GM18951 (cell line): ENCODE results near the gene TH.

Source experiments
- POLR2A ChIP-seq: IDR thresholded peaks from 4 replicates; pipeline ENCODE4 v1.6.1; 2011; ENCODE audit warnings: mild to moderate bottlenecking; ENCODE audit not compliant: insufficient read length, insufficient read depth; ENCODE audit errors: extremely low read depth
- in situ Hi-C: fragments of 300-500 bp; cut with MboI; formaldehyde crosslinking; loops from one replicate; pipeline ENCODE4 v1.12.0; 2022; ENCODE audit warnings: low sequenced_read_pairs, mixed read lengths, inconsistent platforms; ENCODE audit not compliant: unreplicated experiment

TH gene

DNA sequence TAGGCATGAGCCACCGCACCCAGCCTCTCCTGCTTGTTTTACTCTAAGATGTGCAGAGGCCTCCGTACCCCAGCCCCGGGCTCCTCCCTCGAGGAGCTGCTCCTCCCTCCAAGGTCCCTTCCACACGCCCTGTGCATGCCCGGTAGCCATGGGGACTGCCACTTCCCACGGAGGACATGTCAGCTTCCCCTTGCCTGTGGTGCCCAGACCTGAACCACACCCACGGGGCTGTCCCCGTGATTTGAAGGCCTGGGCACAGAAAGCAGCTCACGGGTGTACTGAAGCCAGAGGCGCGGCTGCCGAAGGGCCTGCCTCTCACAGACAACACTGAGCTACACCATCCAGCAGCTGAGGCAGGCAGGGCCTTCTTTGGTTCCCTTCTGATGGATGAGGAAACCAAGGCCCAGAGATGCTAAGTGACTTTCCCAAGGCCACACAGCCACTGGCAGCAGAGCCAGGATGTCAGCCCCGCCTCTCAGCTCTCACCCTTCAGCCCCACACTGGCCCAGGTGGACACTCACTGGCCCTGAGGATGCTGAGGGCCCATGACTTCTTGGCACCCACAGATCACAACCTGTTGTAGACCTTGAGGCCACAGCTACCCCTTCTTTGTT is 17.9 kb downstream of the TH start:
- no peak for TF ChIP-seq POLR2A
- in situ Hi-C loops, result loop anchor here (25.0 kb wide), 1 partner anchor 466 kb away; the partner anchor contains the start of gene KRTAP5-6

DNA sequence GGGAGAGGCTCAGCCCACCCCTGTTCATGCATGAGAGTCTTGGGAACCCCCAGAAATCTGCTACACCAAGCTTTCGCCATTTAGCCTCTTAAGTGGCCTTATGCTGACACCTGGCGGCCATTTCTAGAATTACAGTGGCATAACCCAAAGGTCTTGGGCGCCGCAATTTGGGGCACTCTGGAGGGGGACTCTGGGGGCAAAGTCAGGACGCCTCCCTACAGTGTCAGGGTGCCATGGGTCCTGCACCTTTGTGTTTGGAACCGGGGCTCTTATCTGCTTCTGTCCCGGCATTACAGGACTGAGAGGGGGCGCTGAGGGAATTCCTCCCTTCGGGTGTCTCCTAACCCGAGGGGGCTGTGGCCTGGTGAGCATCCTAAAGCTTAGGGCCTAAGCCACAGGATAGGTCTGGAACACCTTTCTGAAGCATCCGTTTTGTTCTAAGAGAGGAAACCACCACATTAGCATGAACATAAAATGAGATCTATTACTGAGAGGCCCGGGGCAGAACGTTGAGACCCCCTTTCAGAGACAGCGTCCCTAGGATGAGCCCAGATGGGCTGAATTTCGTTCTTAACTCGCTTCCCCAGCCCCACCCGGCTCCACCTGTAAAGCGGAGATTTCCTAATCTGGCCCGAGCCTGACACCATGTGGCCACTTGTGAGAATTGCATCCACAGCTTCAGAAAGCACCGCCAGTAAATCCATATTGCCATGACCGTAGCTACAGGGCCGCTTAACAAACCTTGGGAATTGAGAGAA is 19.9 kb downstream of the TH start:
- in situ Hi-C loops, result loop anchor here (25.0 kb wide), 1 partner anchor 464 kb away; the partner anchor contains the start of gene KRTAP5-6
- TF ChIP-seq POLR2A, result no peak

DNA sequence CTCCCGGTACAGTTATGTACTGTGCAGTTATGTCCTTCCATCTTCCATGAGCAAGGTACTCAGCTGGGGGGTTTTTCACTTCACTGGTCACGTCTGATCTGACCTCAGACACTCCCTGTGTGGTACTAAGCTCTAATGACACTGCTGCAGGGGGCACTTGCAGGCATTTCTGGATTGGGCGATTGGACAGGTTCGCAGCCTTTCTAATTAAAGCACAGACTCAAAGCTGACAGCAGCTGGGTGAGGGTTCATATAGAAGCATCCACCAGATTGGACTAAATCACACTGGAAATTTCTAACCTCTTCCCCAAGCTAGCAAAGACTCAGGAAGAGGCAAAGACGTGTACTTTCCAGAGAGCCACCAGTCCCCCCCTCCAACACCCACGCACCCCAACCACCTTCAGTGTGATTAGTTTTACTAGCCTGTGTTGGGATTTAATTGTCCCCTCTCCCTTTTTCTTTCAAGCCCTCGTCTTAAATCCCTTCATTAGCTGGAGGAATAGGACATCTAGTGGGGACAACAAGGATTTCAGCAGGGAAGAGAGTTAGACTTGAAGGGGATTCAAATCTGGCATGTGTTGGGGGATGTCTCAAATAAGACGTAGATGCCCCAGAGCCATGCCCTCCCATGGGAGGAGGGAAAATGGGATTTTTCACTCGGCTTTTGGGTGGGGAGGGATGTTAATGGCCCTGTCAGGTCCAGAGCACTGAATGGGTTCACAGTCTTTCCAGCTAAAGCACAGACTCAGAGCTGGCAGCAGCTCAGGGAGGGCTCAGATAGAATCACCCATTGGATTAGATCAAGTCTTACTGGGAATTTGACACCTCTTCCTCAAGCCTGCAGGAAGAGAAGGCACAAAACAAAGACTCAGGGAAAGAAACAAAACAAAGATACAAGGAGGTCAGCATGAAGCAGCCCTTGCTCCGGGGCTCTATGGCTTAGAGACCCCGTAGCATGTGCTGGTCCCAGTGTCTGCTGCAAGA is 21.5 kb downstream of the TH start:
- in situ Hi-C loops, result loop anchor here (25.0 kb wide), 1 partner anchor 463 kb away; the partner anchor contains the start of gene KRTAP5-6
- no peak for TF ChIP-seq POLR2A

DNA sequence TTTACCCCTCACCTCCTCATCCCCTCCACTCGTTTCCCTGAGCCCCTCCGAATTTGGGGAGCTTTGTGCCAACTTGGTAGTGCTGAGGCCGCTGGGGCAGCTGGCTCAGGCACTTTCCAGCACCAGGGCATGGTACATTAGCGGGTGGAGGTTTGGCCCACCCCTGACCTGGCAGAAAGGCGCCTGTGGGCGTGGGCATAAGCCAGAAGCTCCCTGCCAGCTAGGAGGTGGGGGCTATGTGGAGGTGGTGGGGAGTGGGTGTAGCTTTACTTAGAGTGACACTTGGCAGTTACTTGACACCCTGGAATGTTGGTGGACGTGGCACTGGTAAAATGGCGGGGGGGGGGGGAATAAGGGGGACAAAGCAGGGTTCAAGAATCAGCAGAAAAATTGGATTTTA is 22.2 kb downstream of the TH start:
- in situ Hi-C loops, result no loop called here
- no peak for TF ChIP-seq POLR2A

GRCh38 chr11:2148595-2148994 is 23.0 kb downstream of the TH start:
- TF ChIP-seq POLR2A, result no peak
- in situ Hi-C loops, result no loop called here

DNA sequence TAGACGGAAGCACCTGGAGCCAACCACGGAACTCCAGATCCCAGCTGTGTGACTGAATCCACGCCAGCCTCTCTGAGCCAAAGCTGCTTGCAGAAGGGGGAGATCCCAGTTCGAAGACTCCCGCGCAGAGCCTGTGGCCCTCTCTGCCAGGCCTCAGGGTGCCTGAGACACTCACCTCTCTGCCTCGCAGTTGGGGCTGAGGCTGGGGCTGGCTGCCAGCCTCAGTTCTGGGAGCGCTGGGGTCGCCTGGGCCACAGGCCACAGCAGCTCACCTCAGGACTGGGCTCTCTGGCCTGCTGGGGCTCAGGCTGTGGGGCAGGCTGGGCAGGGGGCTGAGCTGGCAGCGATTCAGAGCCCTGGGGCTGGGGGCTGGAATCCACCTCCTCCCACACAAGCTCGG is 24.2 kb downstream of the TH start:
- in situ Hi-C loops, result no loop called here
- no peak for TF ChIP-seq POLR2A

- in situ Hi-C loops, result no loop called here
- no peak for TF ChIP-seq POLR2A
These were observed 25.6 kb downstream of the TH start for GRCh38 chr11:2146051-2146450.

DNA sequence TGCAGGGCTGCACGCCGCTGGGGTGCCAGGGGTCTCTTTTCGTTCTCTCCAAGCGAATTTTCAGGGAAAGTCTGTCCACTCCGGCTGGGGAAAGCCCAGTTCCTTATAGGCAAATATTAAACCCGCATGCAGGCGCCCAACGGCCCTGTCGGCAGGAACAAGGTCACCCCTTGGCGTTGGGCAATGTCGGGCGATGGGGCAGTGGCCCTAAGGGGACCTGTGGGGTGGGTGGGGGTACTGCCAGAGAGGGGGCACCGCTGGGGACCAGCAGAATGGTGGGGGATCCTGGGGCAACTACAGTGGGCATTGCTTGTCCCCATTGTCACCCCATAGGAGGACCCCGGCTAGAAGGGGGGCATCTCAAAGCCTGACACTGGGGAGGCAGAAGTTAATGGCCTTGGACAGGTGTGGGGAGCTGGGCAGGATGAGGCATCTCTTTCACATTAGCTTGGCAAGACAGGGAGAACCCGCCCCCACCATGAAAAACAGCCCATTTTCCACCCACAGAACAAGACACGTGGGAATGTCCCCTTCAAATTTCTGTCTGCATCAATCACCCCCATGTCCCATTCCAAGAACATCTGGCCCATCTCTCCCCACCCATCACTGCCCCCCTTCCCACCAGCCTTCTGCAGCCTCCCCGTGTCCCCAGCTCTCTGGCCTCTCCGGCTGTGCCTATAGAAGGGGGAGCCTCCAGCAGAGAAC is 26.9 kb downstream of the TH start:
- TF ChIP-seq POLR2A, result no peak
- in situ Hi-C loops, result no loop called here

DNA sequence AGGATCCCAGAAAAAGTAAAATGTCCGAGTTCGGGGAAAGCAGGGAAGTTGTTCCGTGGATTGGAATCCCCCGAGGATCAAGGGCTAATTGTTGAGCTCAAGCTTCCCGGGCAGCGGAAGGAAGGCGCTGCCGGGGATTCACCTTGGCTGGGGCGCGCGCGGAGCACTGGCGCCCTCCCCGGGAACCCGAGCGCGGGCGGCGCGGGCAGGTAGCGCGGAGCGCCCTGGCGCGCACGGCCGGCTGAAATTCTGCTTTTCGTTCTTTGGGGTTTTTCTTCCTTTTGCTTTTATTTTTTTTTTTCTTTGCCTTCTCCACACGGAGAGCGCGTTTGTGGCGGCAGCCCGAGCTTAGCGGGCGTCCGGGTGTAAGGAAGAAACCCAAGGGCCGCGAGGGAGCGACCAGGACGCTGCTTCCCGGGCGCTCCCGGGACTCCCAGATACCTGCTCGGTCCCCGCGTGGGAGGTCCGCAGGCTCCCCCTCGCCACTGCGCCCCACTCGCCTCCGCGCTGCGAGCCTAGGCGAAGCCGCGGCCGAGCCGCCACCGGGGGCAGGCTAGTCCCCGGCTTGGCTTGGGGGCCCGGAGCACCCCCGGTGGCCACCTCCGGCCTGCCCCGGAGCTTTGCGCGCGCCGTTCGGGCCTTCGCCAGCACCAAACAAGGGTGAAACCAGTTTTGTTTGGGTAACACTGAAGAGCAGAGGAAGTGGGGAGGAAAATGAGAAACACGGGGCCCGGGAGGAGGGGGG is 27.6 kb downstream of the TH start:
- no peak for TF ChIP-seq POLR2A
- in situ Hi-C loops, result no loop called here

DNA sequence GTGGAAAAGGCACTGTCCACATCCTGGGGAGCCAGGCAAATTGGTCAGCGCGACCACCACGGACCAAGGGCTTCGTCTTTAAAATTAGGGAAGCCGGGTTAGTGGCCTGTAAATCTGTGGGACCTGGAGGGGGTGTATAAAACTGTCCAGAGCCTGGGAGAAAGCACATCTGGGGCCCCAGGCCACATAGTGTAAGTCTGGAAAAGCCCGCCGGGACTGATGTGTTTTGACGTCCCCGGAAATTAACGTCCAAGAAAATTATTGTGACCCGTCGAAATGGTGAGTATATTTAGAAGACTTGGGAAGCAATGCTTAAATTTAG is 28.2 kb downstream of the TH start:
- in situ Hi-C loops, result no loop called here
- TF ChIP-seq POLR2A, result no peak

DNA sequence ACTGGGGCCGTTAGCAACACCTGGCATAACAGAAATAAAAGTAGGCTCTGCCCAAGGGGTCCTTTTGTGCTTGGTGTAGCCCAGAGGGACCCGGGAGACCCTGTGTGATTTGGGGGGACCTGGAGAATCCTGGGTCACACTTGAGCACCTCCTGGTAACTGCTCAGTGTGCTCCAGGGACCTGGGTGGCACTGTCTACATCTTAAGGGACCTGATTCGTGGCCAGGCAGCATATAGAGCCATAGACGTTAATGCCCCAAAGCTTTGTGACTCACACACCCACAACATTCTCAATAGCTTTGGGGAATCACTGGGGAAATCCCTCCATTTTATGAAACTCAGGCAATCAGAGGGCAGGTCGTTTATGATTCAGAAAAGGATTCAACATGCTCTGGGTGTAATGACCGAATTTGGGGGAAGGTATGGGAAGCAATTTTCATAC is 28.8 kb downstream of the TH start:
- in situ Hi-C loops, result no loop called here
- no peak for TF ChIP-seq POLR2A

DNA sequence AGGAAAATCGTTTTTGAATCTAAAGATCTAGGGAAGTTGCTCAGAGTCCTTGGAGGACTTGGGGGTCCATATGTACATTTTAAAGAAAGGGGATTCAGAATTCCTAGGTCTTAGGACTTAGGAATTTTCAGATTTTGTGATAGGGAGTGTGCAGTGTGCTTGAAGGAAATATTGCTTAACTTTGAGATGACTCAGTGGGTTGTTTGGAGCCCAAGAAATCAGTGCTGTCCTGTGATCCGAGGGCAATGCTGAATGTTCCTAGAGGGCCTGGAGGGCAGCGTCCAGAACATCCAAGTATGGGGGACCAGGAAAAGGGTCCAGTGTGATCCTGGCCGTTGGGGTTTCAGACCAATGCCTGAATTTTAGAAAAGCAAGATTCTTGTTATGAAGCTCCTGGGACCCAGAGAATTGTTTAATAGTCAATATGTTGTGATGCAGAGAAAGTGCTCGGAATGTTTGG is 29.3 kb downstream of the TH start:
- no peak for TF ChIP-seq POLR2A
- in situ Hi-C loops, result no loop called here
